ENCODE measurements around the gene BMP8B. TPM values are rescaled to one million over a fixed set of nuclear protein-coding genes. Genes with fewer than 3 reads are reported as not detected.

BMP8B gene
- polyA plus RNA-seq, 2 donors: 0.12 to 0.36 TPM

- peaks cover 6 to 9% of the 10 kb centered on the region in 2 donors for H3K4me1 ChIP-seq (ENCODE audit: control insufficient read depth in 2 of 2, insufficient read depth in 2 of 2, low read length in 1 of 2)
- 69 to 83% methylated on average over 3 of the region's 3 CpGs for WGBS, 2 donors
- H3K4me3 ChIP-seq (ENCODE audit: low read depth in 1 of 2, low read length in 2 of 2): no peak overlapping the region
- H3K36me3 ChIP-seq (ENCODE audit: control insufficient read depth in 2 of 2, insufficient read depth in 2 of 2, low read length in 1 of 2): no peaks in the 10 kb centered on the region
- H3K27ac ChIP-seq (ENCODE audit: low read depth in 2 of 2, low read length in 1 of 2): no peak overlapping the region
- H3K27me3 ChIP-seq (ENCODE audit: control insufficient read depth in 1 of 2, insufficient read depth in 2 of 2, low read length in 2 of 2): no peaks in the 10 kb centered on the region
- no peaks in the 10 kb centered on the region for H3K9me3 ChIP-seq (ENCODE audit: control insufficient read depth in 2 of 2, insufficient read depth in 1 of 2, low read depth in 1 of 2, low read length in 1 of 2)
Observed at GRCh38 chr1:39735731-39736130, 52.9 kb downstream of the BMP8B start.

GRCh38 chr1:39733161-39733560 is 55.5 kb downstream of the BMP8B start:
- H3K27me3 ChIP-seq (ENCODE audit: control insufficient read depth in 1 of 2, insufficient read depth in 2 of 2, low read length in 2 of 2): no peaks in the 10 kb centered on the region
- no peaks in the 10 kb centered on the region for H3K4me1 ChIP-seq (ENCODE audit: control insufficient read depth in 2 of 2, insufficient read depth in 2 of 2, low read length in 1 of 2)
- H3K36me3 ChIP-seq (ENCODE audit: control insufficient read depth in 2 of 2, insufficient read depth in 2 of 2, low read length in 1 of 2): no peaks in the 10 kb centered on the region
- no peak overlapping the region for H3K4me3 ChIP-seq (ENCODE audit: low read depth in 1 of 2, low read length in 2 of 2)
- WGBS, 2 donors: 41 to 50% methylated on average over 7 of the region's 7 CpGs
- H3K27ac ChIP-seq (ENCODE audit: low read depth in 2 of 2, low read length in 1 of 2): no peak overlapping the region
- no peaks in the 10 kb centered on the region for H3K9me3 ChIP-seq (ENCODE audit: control insufficient read depth in 2 of 2, insufficient read depth in 1 of 2, low read depth in 1 of 2, low read length in 1 of 2)

- 45 to 56% methylated on average over 3 of the region's 3 CpGs for WGBS, 2 donors
- no peak overlapping the region for H3K27ac ChIP-seq (ENCODE audit: low read depth in 2 of 2, low read length in 1 of 2)
- no peak overlapping the region for H3K4me3 ChIP-seq (ENCODE audit: low read depth in 1 of 2, low read length in 2 of 2)
- no peaks in the 10 kb centered on the region for H3K9me3 ChIP-seq (ENCODE audit: control insufficient read depth in 2 of 2, insufficient read depth in 1 of 2, low read depth in 1 of 2, low read length in 1 of 2)
- no peaks in the 10 kb centered on the region for H3K36me3 ChIP-seq (ENCODE audit: control insufficient read depth in 2 of 2, insufficient read depth in 2 of 2, low read length in 1 of 2)
- H3K4me1 ChIP-seq (ENCODE audit: control insufficient read depth in 2 of 2, insufficient read depth in 2 of 2, low read length in 1 of 2): no peaks in the 10 kb centered on the region
- H3K27me3 ChIP-seq (ENCODE audit: control insufficient read depth in 1 of 2, insufficient read depth in 2 of 2, low read length in 2 of 2): no peaks in the 10 kb centered on the region
Observed at GRCh38 chr1:39732730-39733129, 55.9 kb downstream of the BMP8B start.

- Histone ChIP-seq H3K4me3 (ENCODE audit: low read depth in 1 of 2, low read length in 2 of 2) (no peak overlapping the region), H3K4me1 (ENCODE audit: control insufficient read depth in 2 of 2, insufficient read depth in 2 of 2, low read length in 1 of 2) (no peaks in the 10 kb centered on the region), H3K36me3 (ENCODE audit: control insufficient read depth in 2 of 2, insufficient read depth in 2 of 2, low read length in 1 of 2) (no peaks in the 10 kb centered on the region), H3K27ac (ENCODE audit: low read depth in 2 of 2, low read length in 1 of 2) (no peak overlapping the region), H3K9me3 (ENCODE audit: control insufficient read depth in 2 of 2, insufficient read depth in 1 of 2, low read depth in 1 of 2, low read length in 1 of 2) (no peaks in the 10 kb centered on the region), H3K27me3 (ENCODE audit: control insufficient read depth in 1 of 2, insufficient read depth in 2 of 2, low read length in 2 of 2) (peaks cover 0 to 5% of the 10 kb centered on the region in 2 donors)
- 47 to 69% methylated on average over 4 of the region's 4 CpGs for WGBS, 2 donors
Observed at GRCh38 chr1:39729842-39730241, 58.8 kb downstream of the BMP8B start.

- Histone ChIP-seq H3K4me1 (ENCODE audit: control insufficient read depth in 2 of 2, insufficient read depth in 2 of 2, low read length in 1 of 2) (no peaks in the 10 kb centered on the region), H3K9me3 (ENCODE audit: control insufficient read depth in 2 of 2, insufficient read depth in 1 of 2, low read depth in 1 of 2, low read length in 1 of 2) (no peaks in the 10 kb centered on the region), H3K4me3 (ENCODE audit: low read depth in 1 of 2, low read length in 2 of 2) (no peak overlapping the region), H3K27me3 (ENCODE audit: control insufficient read depth in 1 of 2, insufficient read depth in 2 of 2, low read length in 2 of 2) (peaks cover 0 to 5% of the 10 kb centered on the region in 2 donors), H3K36me3 (ENCODE audit: control insufficient read depth in 2 of 2, insufficient read depth in 2 of 2, low read length in 1 of 2) (no peaks in the 10 kb centered on the region), H3K27ac (ENCODE audit: low read depth in 2 of 2, low read length in 1 of 2) (no peak overlapping the region)
- 54 to 65% methylated on average over 3 of the region's 3 CpGs for WGBS, 2 donors
Observed at GRCh38 chr1:39729030-39729429, 59.6 kb downstream of the BMP8B start.

GRCh38 chr1:39727932-39728317 is 60.7 kb downstream of the BMP8B start:
- H3K4me1 ChIP-seq (ENCODE audit: control insufficient read depth in 2 of 2, insufficient read depth in 2 of 2, low read length in 1 of 2): no peaks in the 10 kb centered on the region
- peaks cover 0 to 5% of the 10 kb centered on the region in 2 donors for H3K27me3 ChIP-seq (ENCODE audit: control insufficient read depth in 1 of 2, insufficient read depth in 2 of 2, low read length in 2 of 2)
- no peak overlapping the region for H3K27ac ChIP-seq (ENCODE audit: low read depth in 2 of 2, low read length in 1 of 2)
- H3K4me3 ChIP-seq (ENCODE audit: low read depth in 1 of 2, low read length in 2 of 2): no peak overlapping the region
- H3K9me3 ChIP-seq (ENCODE audit: control insufficient read depth in 2 of 2, insufficient read depth in 1 of 2, low read depth in 1 of 2, low read length in 1 of 2): no peaks in the 10 kb centered on the region
- WGBS, 2 donors: 66 to 70% methylated on average over 14 of the region's 14 CpGs
- no peaks in the 10 kb centered on the region for H3K36me3 ChIP-seq (ENCODE audit: control insufficient read depth in 2 of 2, insufficient read depth in 2 of 2, low read length in 1 of 2)

- 48 to 49% methylated on average over 10 of the region's 10 CpGs for WGBS, 2 donors
- Histone ChIP-seq H3K4me1 (ENCODE audit: control insufficient read depth in 2 of 2, insufficient read depth in 2 of 2, low read length in 1 of 2) (no peaks in the 10 kb centered on the region), H3K36me3 (ENCODE audit: control insufficient read depth in 2 of 2, insufficient read depth in 2 of 2, low read length in 1 of 2) (no peaks in the 10 kb centered on the region), H3K9me3 (ENCODE audit: control insufficient read depth in 2 of 2, insufficient read depth in 1 of 2, low read depth in 1 of 2, low read length in 1 of 2) (no peaks in the 10 kb centered on the region), H3K27ac (ENCODE audit: low read depth in 2 of 2, low read length in 1 of 2) (no peak overlapping the region), H3K4me3 (ENCODE audit: low read depth in 1 of 2, low read length in 2 of 2) (no peak overlapping the region), H3K27me3 (ENCODE audit: control insufficient read depth in 1 of 2, insufficient read depth in 2 of 2, low read length in 2 of 2) (peaks cover 0 to 5% of the 10 kb centered on the region in 2 donors)
Observed at GRCh38 chr1:39727221-39727931, 61.3 kb downstream of the BMP8B start.

GRCh38 chr1:39726600-39726999 is 62.1 kb downstream of the BMP8B start:
- H3K36me3 ChIP-seq (ENCODE audit: control insufficient read depth in 2 of 2, insufficient read depth in 2 of 2, low read length in 1 of 2): no peaks in the 10 kb centered on the region
- no peak overlapping the region for H3K4me3 ChIP-seq (ENCODE audit: low read depth in 1 of 2, low read length in 2 of 2)
- H3K27me3 ChIP-seq (ENCODE audit: control insufficient read depth in 1 of 2, insufficient read depth in 2 of 2, low read length in 2 of 2): peaks cover 0 to 5% of the 10 kb centered on the region in 2 donors
- no peaks in the 10 kb centered on the region for H3K9me3 ChIP-seq (ENCODE audit: control insufficient read depth in 2 of 2, insufficient read depth in 1 of 2, low read depth in 1 of 2, low read length in 1 of 2)
- 77 to 85% methylated on average over 3 of the region's 3 CpGs for WGBS, 2 donors
- no peak overlapping the region for H3K27ac ChIP-seq (ENCODE audit: low read depth in 2 of 2, low read length in 1 of 2)
- H3K4me1 ChIP-seq (ENCODE audit: control insufficient read depth in 2 of 2, insufficient read depth in 2 of 2, low read length in 1 of 2): no peaks in the 10 kb centered on the region

- H3K27me3 ChIP-seq (ENCODE audit: control insufficient read depth in 1 of 2, insufficient read depth in 2 of 2, low read length in 2 of 2): peaks cover 0 to 3% of the 10 kb centered on the region in 2 donors
- H3K4me3 ChIP-seq (ENCODE audit: low read depth in 1 of 2, low read length in 2 of 2): no peak overlapping the region
- no peaks in the 10 kb centered on the region for H3K36me3 ChIP-seq (ENCODE audit: control insufficient read depth in 2 of 2, insufficient read depth in 2 of 2, low read length in 1 of 2)
- H3K9me3 ChIP-seq (ENCODE audit: control insufficient read depth in 2 of 2, insufficient read depth in 1 of 2, low read depth in 1 of 2, low read length in 1 of 2): no peaks in the 10 kb centered on the region
- no peak overlapping the region for H3K27ac ChIP-seq (ENCODE audit: low read depth in 2 of 2, low read length in 1 of 2)
- 14 to 23% methylated on average over 2 of the region's 2 CpGs for WGBS, 2 donors
- H3K4me1 ChIP-seq (ENCODE audit: control insufficient read depth in 2 of 2, insufficient read depth in 2 of 2, low read length in 1 of 2): no peaks in the 10 kb centered on the region
Observed at GRCh38 chr1:39722495-39722894, 66.2 kb downstream of the BMP8B start.

GRCh38 chr1:39721664-39722063 is 67.0 kb downstream of the BMP8B start:
- no peaks in the 10 kb centered on the region for H3K4me1 ChIP-seq (ENCODE audit: control insufficient read depth in 2 of 2, insufficient read depth in 2 of 2, low read length in 1 of 2)

More at GRCh38 chr1:39721664-39722063, 67.0 kb downstream of the BMP8B start:
- H3K4me3 ChIP-seq (ENCODE audit: low read depth in 1 of 2, low read length in 2 of 2): no peak overlapping the region
- no peaks in the 10 kb centered on the region for H3K27me3 ChIP-seq (ENCODE audit: control insufficient read depth in 1 of 2, insufficient read depth in 2 of 2, low read length in 2 of 2)
- H3K9me3 ChIP-seq (ENCODE audit: control insufficient read depth in 2 of 2, insufficient read depth in 1 of 2, low read depth in 1 of 2, low read length in 1 of 2): no peaks in the 10 kb centered on the region
- H3K36me3 ChIP-seq (ENCODE audit: control insufficient read depth in 2 of 2, insufficient read depth in 2 of 2, low read length in 1 of 2): no peaks in the 10 kb centered on the region
- no peak overlapping the region for H3K27ac ChIP-seq (ENCODE audit: low read depth in 2 of 2, low read length in 1 of 2)
